ENCODE measurements around the gene ATG7.

Gene ATG7

GRCh38 chr3:11351451-11351850 lies 79.3 kb downstream of the ATG7 start:
- TF ChIP-seq CTCF (IDR thresholded peaks at IDR 0.05; ENCODE audit: borderline replicate concordance, insufficient read depth, low read depth, low read length) = no peak
- H3K4me3 ChIP-seq (ENCODE audit: low read depth, low read length) = no peak overlapping the region

GRCh38 chr3:11356269-11356668 lies 84.1 kb downstream of the ATG7 start:
- no peak overlapping the region for H3K4me3 ChIP-seq (ENCODE audit: low read depth, low read length)
- TF ChIP-seq CTCF (IDR thresholded peaks at IDR 0.05; ENCODE audit: borderline replicate concordance, insufficient read depth, low read depth, low read length) = no peak

GRCh38 chr3:11362600-11362999 lies 90.4 kb downstream of the ATG7 start:
- TF ChIP-seq CTCF (IDR thresholded peaks at IDR 0.05; ENCODE audit: borderline replicate concordance, insufficient read depth, low read depth, low read length) = no peak
- no peak overlapping the region for H3K4me3 ChIP-seq (ENCODE audit: low read depth, low read length)

DNA sequence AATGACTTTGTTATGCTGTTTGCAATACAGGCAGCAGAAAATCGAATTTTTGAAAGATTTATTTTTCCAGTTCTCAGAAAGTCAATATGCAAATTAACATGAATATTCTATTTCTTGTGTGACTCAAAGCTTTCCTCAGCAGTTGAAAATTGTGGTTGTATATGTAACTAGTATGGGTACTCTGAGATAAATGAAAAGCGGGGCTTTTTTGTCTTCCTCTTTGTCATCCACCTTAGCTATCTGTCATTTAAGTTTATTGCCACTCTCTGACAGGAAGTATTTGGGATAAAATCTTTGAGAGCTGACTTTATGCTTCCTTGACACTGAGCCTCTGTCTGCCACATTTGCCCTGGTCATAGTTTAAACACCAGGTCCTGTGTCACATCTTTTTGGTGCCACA lies 91.5 kb downstream of the ATG7 start:
- TF ChIP-seq CTCF (IDR thresholded peaks at IDR 0.05; ENCODE audit: borderline replicate concordance, insufficient read depth, low read depth, low read length) = no peak
- H3K4me3 ChIP-seq (ENCODE audit: low read depth, low read length) = no peak overlapping the region

DNA sequence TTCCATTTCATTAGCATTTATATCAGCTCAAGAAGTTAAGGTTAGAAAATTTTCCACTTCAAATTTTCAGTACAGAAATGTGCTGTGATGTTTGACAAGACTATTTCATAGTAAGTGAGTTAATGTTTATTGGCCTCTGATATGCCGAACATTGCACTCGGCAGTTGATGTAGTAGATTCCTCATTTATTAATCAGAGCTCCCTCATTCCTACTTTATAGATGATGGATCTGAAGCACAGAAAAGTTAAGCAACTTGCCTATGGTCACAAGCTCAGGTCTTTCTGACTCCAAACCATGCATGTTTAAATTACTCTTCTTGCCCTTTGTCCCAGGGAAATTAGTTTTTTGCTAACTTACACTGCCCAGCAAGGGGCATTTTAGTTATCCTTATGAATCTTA lies 92.0 kb downstream of the ATG7 start:
- H3K4me3 ChIP-seq (ENCODE audit: low read depth, low read length) = no peak overlapping the region

DNA sequence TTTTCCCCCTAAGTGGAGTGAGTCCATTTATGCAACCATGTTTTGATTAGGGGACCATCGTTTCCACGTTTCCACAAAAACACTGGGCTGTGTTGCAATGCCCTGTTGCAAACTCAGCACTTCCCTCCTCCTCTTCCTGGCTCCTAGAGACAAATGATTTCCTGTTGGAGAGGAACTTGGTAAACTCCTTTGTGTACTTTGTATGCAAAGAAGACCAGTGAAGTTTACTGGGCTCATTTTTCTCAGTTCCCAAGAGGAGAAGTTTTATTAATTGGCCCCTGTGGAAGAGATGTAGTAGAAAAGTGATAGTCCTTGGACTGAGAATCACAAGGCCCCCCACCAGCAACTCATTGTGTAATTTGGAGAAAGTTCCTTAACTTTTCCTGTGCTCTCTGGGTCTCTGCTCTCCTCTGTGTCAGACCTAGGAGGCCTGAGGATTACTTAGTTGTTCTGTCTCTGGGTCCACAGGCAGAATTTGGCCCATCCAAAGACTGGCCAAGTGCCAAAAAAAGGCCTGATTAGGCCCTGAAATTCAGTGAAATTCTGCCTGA lies 95.0 kb downstream of the ATG7 start:
- H3K4me3 ChIP-seq (ENCODE audit: low read depth, low read length) = no peak overlapping the region
- no peak for TF ChIP-seq CTCF (IDR thresholded peaks at IDR 0.05; ENCODE audit: borderline replicate concordance, insufficient read depth, low read depth, low read length)

More for the DNA sequence above, 92.0 kb downstream of the ATG7 start:
- TF ChIP-seq CTCF (IDR thresholded peaks at IDR 0.05; ENCODE audit: borderline replicate concordance, insufficient read depth, low read depth, low read length) = no peak

DNA sequence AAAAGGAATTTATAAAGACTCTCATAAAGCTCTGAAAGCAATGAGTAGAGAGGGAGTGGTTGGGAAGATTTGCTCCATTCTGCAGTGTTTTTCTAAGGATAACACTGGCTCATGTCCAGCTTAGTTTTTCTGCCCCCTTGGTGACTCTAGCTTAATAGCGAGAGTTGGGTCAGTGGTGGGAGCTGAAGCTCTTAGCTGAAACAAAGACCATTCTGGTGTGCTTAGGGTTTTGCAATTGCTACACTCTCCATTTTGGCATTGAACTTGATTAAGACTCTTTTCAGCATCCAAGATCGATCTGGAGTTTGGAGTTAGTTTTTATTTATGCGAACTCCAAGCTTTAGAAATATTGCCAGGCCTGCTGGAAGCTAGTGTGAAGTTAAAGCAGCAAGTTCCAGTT lies 98.0 kb downstream of the ATG7 start:
- TF ChIP-seq CTCF (IDR thresholded peaks at IDR 0.05; ENCODE audit: borderline replicate concordance, insufficient read depth, low read depth, low read length) = no peak
- no peak overlapping the region for H3K4me3 ChIP-seq (ENCODE audit: low read depth, low read length)
